ENCODE data around the gene DPF1.

DNA sequence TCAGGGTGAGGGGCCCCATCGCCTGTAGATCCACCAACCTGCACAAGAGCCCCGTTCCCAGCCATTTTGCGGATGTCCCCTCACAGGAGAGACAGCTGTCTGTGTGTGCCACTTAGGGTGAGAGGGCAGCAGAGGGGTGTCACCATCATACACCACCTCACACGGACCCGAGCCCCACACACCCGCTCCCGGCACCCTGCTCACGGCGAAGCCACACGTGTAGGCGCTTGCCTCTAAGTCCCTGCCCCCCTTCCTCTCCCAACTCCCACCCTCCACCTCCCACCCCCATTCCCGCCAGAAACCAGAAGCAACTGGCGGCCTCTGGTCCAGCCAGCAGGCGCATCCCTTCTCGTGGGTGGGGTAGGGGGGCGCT lies 4.0 kb upstream of the DPF1 start:
- TF ChIP-seq, protein P1, sequence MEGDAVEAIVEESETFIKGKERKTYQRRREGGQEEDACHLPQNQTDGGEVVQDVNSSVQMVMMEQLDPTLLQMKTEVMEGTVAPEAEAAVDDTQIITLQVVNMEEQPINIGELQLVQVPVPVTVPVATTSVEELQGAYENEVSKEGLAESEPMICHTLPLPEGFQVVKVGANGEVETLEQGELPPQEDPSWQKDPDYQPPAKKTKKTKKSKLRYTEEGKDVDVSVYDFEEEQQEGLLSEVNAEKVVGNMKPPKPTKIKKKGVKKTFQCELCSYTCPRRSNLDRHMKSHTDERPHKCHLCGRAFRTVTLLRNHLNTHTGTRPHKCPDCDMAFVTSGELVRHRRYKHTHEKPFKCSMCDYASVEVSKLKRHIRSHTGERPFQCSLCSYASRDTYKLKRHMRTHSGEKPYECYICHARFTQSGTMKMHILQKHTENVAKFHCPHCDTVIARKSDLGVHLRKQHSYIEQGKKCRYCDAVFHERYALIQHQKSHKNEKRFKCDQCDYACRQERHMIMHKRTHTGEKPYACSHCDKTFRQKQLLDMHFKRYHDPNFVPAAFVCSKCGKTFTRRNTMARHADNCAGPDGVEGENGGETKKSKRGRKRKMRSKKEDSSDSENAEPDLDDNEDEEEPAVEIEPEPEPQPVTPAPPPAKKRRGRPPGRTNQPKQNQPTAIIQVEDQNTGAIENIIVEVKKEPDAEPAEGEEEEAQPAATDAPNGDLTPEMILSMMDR (IDR thresholded peaks at IDR 0.05) = no peak
- TF ChIP-seq EZH2 (IDR thresholded peaks at IDR 0.05) = no peak
- no peak for TF ChIP-seq EZH2phosphoT487 (IDR thresholded peaks at IDR 0.05)

Data from neural progenitor cell (in vitro differentiated cells).